Panc1 (cell line): ENCODE measurements around the gene CYB5R3. TPM values are rescaled to one million over a fixed set of nuclear protein-coding genes. Genes with fewer than 3 reads are reported as not detected.

Source experiments
- ATAC-seq: fragments of 200-7000 bp; cut with Tn5 transposase; 2 replicates; pipeline ENCODE4 v1.9.1; 2020; ENCODE audit warnings: mild to moderate bottlenecking, moderate library complexity
- BruUV-seq: library from RNA; stranded (reverse); fragments of 400-500 nt; replicated peaks from 2 replicates; lab custom pipeline; 2021; lab: Mats Ljungman, UMichigan
- CTCF ChIA-PET: fragments of 300-600 bp; sonication (Branson Sonifier 250); formaldehyde crosslinking; loops from one replicate; lab custom pipeline; 2022; ENCODE audit warnings: antibody characterized with exemption; lab: Charles Lee
- POLR2A ChIA-PET: fragments of 300-600 bp; sonication (Branson Sonifier 250); formaldehyde crosslinking; loops from one replicate; lab custom pipeline; 2022; ENCODE audit warnings: antibody characterized with exemption; lab: Charles Lee
- DNase-seq: peaks from one replicate; pipeline ENCODE4 v3.0.0-alpha.2; 2010; ENCODE audit warnings: low read depth, low spot score
- H3K27ac ChIP-seq: 2 replicates; pipeline ENCODE4 v1.5.1; 2011; ENCODE audit warnings: mild to moderate bottlenecking, low read length, inconsistent platforms
- H3K27me3 ChIP-seq: fragments of 200-500 bp; sonication (Bioruptor generic); 2 replicates; pipeline ENCODE4 v1.6.0; 2014; ENCODE audit warnings: low read length, inconsistent platforms; ENCODE audit not compliant: control insufficient read depth, insufficient read depth
- H3K36me3 ChIP-seq: fragments of 200-500 bp; sonication (Bioruptor generic); 2 replicates; pipeline ENCODE4 v1.5.1; 2014; ENCODE audit warnings: inconsistent platforms, mild to moderate bottlenecking, low read length, moderate library complexity; ENCODE audit not compliant: control insufficient read depth, insufficient read depth
- H3K4me1 ChIP-seq: 2 replicates; pipeline ENCODE4 v1.5.1; 2011; ENCODE audit warnings: inconsistent platforms, mild to moderate bottlenecking, low read length, moderate library complexity; ENCODE audit not compliant: control insufficient read depth, insufficient read depth
- H3K4me3 ChIP-seq, 2 experiments: 2 replicates each; pipeline ENCODE4 v1.5.1; 2011 to 2012; ENCODE audit warnings: low read depth in 2 of 2, low read length in 2 of 2, mild to moderate bottlenecking in 2 of 2, inconsistent platforms in 1 of 2, moderate library complexity in 1 of 2
- H3K9me3 ChIP-seq: fragments of 200-500 bp; sonication (Bioruptor generic); 2 replicates; pipeline ENCODE4 v1.5.1; 2014; ENCODE audit warnings: low read depth, mild to moderate bottlenecking, inconsistent platforms, low read length, moderate library complexity; ENCODE audit not compliant: control insufficient read depth, insufficient read depth
- POLR2AphosphoS5 ChIP-seq: IDR thresholded peaks from 2 replicates; pipeline ENCODE4 v1.6.1; 2012; ENCODE audit warnings: mild to moderate bottlenecking, low read depth, low read length, moderate library complexity
- REST ChIP-seq, 2 experiments: IDR thresholded peaks; 2 replicates each; pipeline ENCODE4 v1.6.1; 2011 to 2012; ENCODE audit warnings: low read depth in 2 of 2, control low read depth in 1 of 2, low read length in 1 of 2, mild to moderate bottlenecking in 1 of 2, moderate library complexity in 1 of 2; ENCODE audit not compliant: insufficient read depth in 1 of 2
- SIN3A ChIP-seq: IDR thresholded peaks from 2 replicates; pipeline ENCODE4 v1.6.1; 2012; ENCODE audit warnings: low read depth, mild to moderate bottlenecking, low read length, moderate library complexity, borderline replicate concordance; ENCODE audit not compliant: insufficient read depth
- TCF7L2 ChIP-seq: IDR thresholded peaks from 2 replicates; pipeline ENCODE4 v1.6.1; 2011; ENCODE audit warnings: mild to moderate bottlenecking, low read depth, low read length, inconsistent platforms
- in situ Hi-C: cut with HindIII; loops from 2 replicates; pipeline ENCODE4 v1.10.0; 2016; ENCODE audit warnings: low sequenced_read_pairs, low pct_unique_long_range_greater_than_20kb
- intact Hi-C: fragments of 100-400 bp; cut with micrococcal nuclease; formaldehyde crosslinking; loops from one replicate; pipeline ENCODE4 v1.10.0; 2022; ENCODE audit not compliant: unreplicated experiment
- total RNA-seq: library from RNA; stranded (reverse); gene quantifications from one replicate; pipeline ENCODE4 v1.2.1, GENCODE V29; 2021; ENCODE audit not compliant: unreplicated experiment
- TF ChIP-seq, protein P1 (sequence below): fragments of 450-650 bp; IDR thresholded peaks from 2 replicates; pipeline ENCODE4 v1.5.1; 2017; ENCODE audit warnings: mild to moderate bottlenecking

The CYB5R3 gene
- total RNA-seq, 1 experiment from 2014 or later = 102 TPM

GRCh38 chr22:42683578-42684283 is 34.5 kb upstream of the CYB5R3 start:
- Histone ChIP-seq H3K4me3 (no peak overlapping the region), H3K27me3 (no peaks in the 10 kb centered on the region), H3K9me3 (no peaks in the 10 kb centered on the region), H3K36me3 (no peaks in the 10 kb centered on the region), H3K27ac (no peak overlapping the region), H3K4me1 (peaks cover 9% of the 10 kb centered on the region)
- DNase-seq (no peak), ATAC-seq (0 out of 2 replicates have a peak, but pooled peaks have one; percentile 22)
- CTCF ChIA-PET = interaction anchor here (0.6 kb wide), 1 partner anchor 277 kb away, joined by 3 read pairs; no protein-coding TSS in a partner anchor
- in situ Hi-C loops (no loop called here), intact Hi-C loops (no loop called here)
- TF ChIP-seq REST (IDR thresholded peaks at IDR 0.05; ENCODE audit: insufficient read depth in 1 of 2, low read depth in 2 of 2, low read length in 1 of 2) (no peak), TCF7L2 (no peak), POLR2AphosphoS5 (no peak), SIN3A (no peak)
- TF ChIP-seq, protein P1, sequence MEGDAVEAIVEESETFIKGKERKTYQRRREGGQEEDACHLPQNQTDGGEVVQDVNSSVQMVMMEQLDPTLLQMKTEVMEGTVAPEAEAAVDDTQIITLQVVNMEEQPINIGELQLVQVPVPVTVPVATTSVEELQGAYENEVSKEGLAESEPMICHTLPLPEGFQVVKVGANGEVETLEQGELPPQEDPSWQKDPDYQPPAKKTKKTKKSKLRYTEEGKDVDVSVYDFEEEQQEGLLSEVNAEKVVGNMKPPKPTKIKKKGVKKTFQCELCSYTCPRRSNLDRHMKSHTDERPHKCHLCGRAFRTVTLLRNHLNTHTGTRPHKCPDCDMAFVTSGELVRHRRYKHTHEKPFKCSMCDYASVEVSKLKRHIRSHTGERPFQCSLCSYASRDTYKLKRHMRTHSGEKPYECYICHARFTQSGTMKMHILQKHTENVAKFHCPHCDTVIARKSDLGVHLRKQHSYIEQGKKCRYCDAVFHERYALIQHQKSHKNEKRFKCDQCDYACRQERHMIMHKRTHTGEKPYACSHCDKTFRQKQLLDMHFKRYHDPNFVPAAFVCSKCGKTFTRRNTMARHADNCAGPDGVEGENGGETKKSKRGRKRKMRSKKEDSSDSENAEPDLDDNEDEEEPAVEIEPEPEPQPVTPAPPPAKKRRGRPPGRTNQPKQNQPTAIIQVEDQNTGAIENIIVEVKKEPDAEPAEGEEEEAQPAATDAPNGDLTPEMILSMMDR = no peak
- no TSS peak for BruUV-seq
- POLR2A ChIA-PET = interaction anchor here (0.6 kb wide), 1 partner anchor 34 kb away, joined by 3 read pairs; no protein-coding TSS in a partner anchor

DNA sequence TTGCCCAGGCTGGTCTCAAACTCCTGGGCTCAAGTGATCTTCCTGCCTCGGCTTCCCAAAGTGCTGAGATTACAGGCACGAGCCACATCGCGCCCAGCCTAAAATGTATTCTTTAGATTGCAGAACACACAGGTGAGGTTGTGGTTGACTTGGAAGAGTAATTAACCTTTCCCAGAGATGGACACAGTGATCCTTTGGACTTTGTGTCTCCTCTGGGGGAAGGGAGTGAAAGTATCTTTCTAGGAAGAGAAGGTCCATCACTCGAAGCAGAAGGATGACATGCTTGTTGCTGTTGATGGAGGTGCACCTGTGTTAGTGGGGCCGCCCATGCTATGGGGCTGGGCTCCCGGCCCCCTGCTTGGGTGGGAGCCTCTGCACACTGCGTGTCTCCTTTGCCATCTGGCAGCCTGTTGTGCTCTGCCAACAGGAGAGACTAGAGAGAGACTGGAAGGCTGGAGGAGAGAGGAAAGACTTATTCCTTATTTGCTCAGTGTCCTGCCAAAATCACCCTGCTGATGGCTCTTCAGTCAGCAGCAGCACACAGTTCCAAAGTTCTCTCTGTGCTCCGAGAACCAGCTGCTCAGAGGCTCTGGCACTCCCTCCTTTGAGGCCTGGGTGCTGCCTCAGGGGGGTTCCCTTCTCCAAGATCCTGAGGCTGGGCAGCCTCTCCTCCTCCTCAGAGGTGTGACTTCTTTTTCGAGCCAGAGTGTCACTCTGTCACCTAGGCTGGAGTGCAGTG is 33.1 kb upstream of the CYB5R3 start:
- ATAC-seq = no peak
- no peaks in the 10 kb centered on the region for H3K9me3 ChIP-seq
- no peak overlapping the region for H3K4me3 ChIP-seq
- intact Hi-C loops = no loop called here
- H3K27me3 ChIP-seq = no peaks in the 10 kb centered on the region
- CTCF ChIA-PET = no interaction called here
- in situ Hi-C loops = no loop called here
- H3K4me1 ChIP-seq = no peaks in the 10 kb centered on the region; the same call in 1 of the 2 replicates
- no TSS peak for BruUV-seq
- DNase-seq = no peak
- no peaks in the 10 kb centered on the region for H3K36me3 ChIP-seq
- POLR2A ChIA-PET = no interaction called here
- TF ChIP-seq TCF7L2 = no peak
- H3K27ac ChIP-seq = no peak overlapping the region

- TF ChIP-seq TCF7L2 = no peak
- no peak for TF ChIP-seq SIN3A
- no peak for TF ChIP-seq POLR2AphosphoS5
- TF ChIP-seq REST (IDR thresholded peaks at IDR 0.05; ENCODE audit: insufficient read depth in 1 of 2, low read depth in 2 of 2, low read length in 1 of 2) = no peak
- TF ChIP-seq, protein P1 = no peak
- no peak for DNase-seq
- Histone ChIP-seq H3K4me3 (no peak overlapping the region), H3K27me3 (no peaks in the 10 kb centered on the region), H3K9me3 (no peaks in the 10 kb centered on the region), H3K4me1 (no peaks in the 10 kb centered on the region), H3K27ac (no peak overlapping the region), H3K36me3 (no peaks in the 10 kb centered on the region)
- peak; percentile 53; the same call in 1 of the 2 replicates for ATAC-seq
- intact Hi-C loops (no loop called here), in situ Hi-C loops (no loop called here)
- ChIA-PET CTCF (no interaction called here), POLR2A (no interaction called here)
- BruUV-seq = no TSS peak
These were observed 31.5 kb upstream of the CYB5R3 start for GRCh38 chr22:42680648-42681047.
